Loucy (cell line): ENCODE results near the gene GPRC5C.

Experiments used
- EZH2phosphoT487 ChIP-seq: fragments of 200-600 bp; IDR thresholded peaks from 2 replicates; pipeline ENCODE4 v1.6.1; 2018; ENCODE audit warnings: antibody characterized with exemption, mild to moderate bottlenecking, moderate library complexity, borderline replicate concordance
- TF ChIP-seq, protein P1 (sequence below): fragments of 200-600 bp; sonication (generic); conservative IDR thresholded peaks from 2 replicates; pipeline ENCODE4 v1.5.1; 2014; ENCODE audit warnings: mild to moderate bottlenecking, antibody characterized with exemption, low read length

DNA sequence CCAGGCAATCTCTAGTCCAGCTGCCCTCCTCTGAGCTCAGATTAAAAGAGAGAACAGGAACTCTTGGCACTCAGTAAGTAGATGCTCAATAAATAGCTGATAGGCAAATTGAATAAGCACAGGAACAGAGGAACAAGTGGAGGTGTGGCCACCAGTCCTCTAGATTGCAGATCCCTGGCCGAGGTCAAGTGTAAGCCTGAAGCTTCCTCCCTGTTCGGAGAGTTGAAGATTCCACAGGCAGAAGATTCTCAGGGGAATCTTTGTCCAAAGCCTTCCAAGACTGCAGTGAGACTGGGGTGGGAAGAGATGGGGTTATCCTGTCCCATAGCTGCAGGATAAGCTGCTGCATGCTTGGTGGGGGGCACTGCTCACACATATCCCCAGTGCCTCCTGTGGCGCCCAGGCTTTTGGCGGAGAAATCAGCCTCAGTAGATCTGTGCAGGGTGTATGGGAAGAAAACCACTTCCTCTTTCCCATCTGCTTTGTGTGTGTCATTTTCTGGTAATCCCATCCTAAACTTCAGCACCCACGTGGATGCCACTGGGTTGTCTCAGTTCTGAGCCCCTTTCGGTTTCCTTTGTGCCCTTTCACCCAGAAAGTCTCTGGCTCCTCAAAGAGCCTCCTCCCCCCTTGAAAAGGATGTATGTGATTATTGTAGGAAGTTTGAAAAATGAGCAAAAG is 46.7 kb downstream of the GPRC5C start:
- TF ChIP-seq, protein P1, sequence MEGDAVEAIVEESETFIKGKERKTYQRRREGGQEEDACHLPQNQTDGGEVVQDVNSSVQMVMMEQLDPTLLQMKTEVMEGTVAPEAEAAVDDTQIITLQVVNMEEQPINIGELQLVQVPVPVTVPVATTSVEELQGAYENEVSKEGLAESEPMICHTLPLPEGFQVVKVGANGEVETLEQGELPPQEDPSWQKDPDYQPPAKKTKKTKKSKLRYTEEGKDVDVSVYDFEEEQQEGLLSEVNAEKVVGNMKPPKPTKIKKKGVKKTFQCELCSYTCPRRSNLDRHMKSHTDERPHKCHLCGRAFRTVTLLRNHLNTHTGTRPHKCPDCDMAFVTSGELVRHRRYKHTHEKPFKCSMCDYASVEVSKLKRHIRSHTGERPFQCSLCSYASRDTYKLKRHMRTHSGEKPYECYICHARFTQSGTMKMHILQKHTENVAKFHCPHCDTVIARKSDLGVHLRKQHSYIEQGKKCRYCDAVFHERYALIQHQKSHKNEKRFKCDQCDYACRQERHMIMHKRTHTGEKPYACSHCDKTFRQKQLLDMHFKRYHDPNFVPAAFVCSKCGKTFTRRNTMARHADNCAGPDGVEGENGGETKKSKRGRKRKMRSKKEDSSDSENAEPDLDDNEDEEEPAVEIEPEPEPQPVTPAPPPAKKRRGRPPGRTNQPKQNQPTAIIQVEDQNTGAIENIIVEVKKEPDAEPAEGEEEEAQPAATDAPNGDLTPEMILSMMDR = no peak
- no peak for TF ChIP-seq EZH2phosphoT487
